Thyroid gland (tissue), 4 donors: ENCODE results near the gene TSC22D1. TPM values are rescaled to one million over a fixed set of nuclear protein-coding genes. Genes with fewer than 3 reads are reported as not detected.
"Not testable (repeated sequence)": the region's sequence is repeated elsewhere in the genome, so short reads cannot be mapped to it uniquely, and the experiment has no call there.

Experiments used
- DNase-seq, 2 donors: peaks; one replicate each; pipeline ENCODE4 v3.0.0-alpha.2; 2019
- H3K27ac ChIP-seq, 3 donors: fragments of 200-600 bp; sonication (generic); 1 replicate in 2 of 3; 2 replicates in 1 of 3; pipeline ENCODE4 v1.5.1; 2016 to 2019; ENCODE audit warnings: mild to moderate bottlenecking in 1 of 3, moderate library complexity in 1 of 3
- H3K27me3 ChIP-seq: fragments of 200-600 bp; sonication (generic); one replicate; pipeline ENCODE4 v1.5.1; 2019
- H3K36me3 ChIP-seq, 2 donors: fragments of 200-600 bp; sonication (generic); one replicate each; pipeline ENCODE4 v1.5.1; 2016 to 2019
- H3K4me1 ChIP-seq, 2 donors: fragments of 200-600 bp; sonication (generic); one replicate each; pipeline ENCODE4 v1.5.1; 2017 to 2019
- H3K4me3 ChIP-seq, 3 donors: fragments of 200-600 bp; sonication (generic); replicated peaks in 1 of 3; 1 replicate in 2 of 3; 2 replicates in 1 of 3; pipeline ENCODE4 v1.5.1; 2016; ENCODE audit warnings: mild to moderate bottlenecking in 1 of 3
- H3K9me3 ChIP-seq: fragments of 200-600 bp; sonication (generic); one replicate; pipeline ENCODE4 v1.5.1; 2017
- CTCF ChIP-seq, 6 experiments: fragments of 200-600 bp in 3 of 6; fragments of 450-650 bp in 3 of 6; sonication (generic) in 3 of 6; IDR thresholded peaks; one replicate each; pipeline ENCODE4 v1.5.1; 2016 to 2019; ENCODE audit warnings: antibody characterized with exemption in 6 of 6, mild to moderate bottlenecking in 2 of 6, inconsistent platforms in 1 of 6, moderate library complexity in 1 of 6
- POLR2A ChIP-seq, 2 donors: fragments of 450-650 bp; IDR thresholded peaks; one replicate each; pipeline ENCODE4 v1.6.1; 2017; ENCODE audit warnings: antibody characterized with exemption in 2 of 2, mild to moderate bottlenecking in 2 of 2, moderate library complexity in 1 of 2
- WGBS, 2 donors: methylation state at CpG; one replicate each; pipeline ENCODE4 v1.1.5; 2017; 5-methylcytosine and 5-hydroxymethylcytosine counted together
- intact Hi-C: fragments of 100-400 bp; cut with DNase I; formaldehyde crosslinking; loops from one replicate; pipeline ENCODE4 v1.15.1; 2023
- total RNA-seq, 4 donors: library from RNA; depleted of rRNA; stranded (reverse); fragments of >200 nt; gene quantifications; one replicate each; pipeline ENCODE4 v1.2.3, GENCODE V29; 2016

The TSC22D1 gene
- total RNA-seq, 4 donors from 2014 or later = 78.0 to 103 (median 90.5) TPM

GRCh38 chr13:44601586-44601985 lies 25.5 kb upstream of the TSC22D1 start:
- intact Hi-C loops = no loop called here
- H3K27me3 ChIP-seq = no peaks in the 10 kb centered on the region
- H3K4me1 ChIP-seq = no peaks in the 10 kb centered on the region
- H3K9me3 ChIP-seq = no peaks in the 10 kb centered on the region
- DNase-seq = no peak
- H3K27ac ChIP-seq = no peak overlapping the region
- WGBS, 2 donors = 60 to 67% methylated on average over 2 of the region's 2 CpGs
- no peaks in the 10 kb centered on the region for H3K36me3 ChIP-seq
- no peak overlapping the region for H3K4me3 ChIP-seq
- TF ChIP-seq POLR2A (IDR thresholded peaks at IDR 0.05) (no peak), CTCF (IDR thresholded peaks at IDR 0.05) (no peak)

GRCh38 chr13:44593861-44594592 lies 17.9 kb upstream of the TSC22D1 start:
- H3K9me3 ChIP-seq, DNase-seq, H3K27ac ChIP-seq, intact Hi-C loops, H3K4me3 ChIP-seq, H3K27me3 ChIP-seq, H3K4me1 ChIP-seq, H3K36me3 ChIP-seq: not testable (repeated sequence)
- WGBS, 2 donors = 96 to 97% methylated on average over 20 of the region's 20 CpGs

- H3K27ac ChIP-seq = no peak overlapping the region
- no peaks in the 10 kb centered on the region for H3K4me1 ChIP-seq
- WGBS, 2 donors = 85 to 91% methylated on average over 5 to 6 of the region's 6 CpGs
- no peaks in the 10 kb centered on the region for H3K27me3 ChIP-seq
- TF ChIP-seq CTCF (IDR thresholded peaks at IDR 0.05) (no peak), POLR2A (IDR thresholded peaks at IDR 0.05) (no peak)
- no peak overlapping the region for H3K4me3 ChIP-seq
- no peak for DNase-seq
- no peaks in the 10 kb centered on the region for H3K36me3 ChIP-seq
- H3K9me3 ChIP-seq = no peaks in the 10 kb centered on the region
- intact Hi-C loops = no loop called here
Observed at GRCh38 chr13:44592216-44592847, 16.2 kb upstream of the TSC22D1 start.

GRCh38 chr13:44591316-44591715 lies 15.2 kb upstream of the TSC22D1 start:
- TF ChIP-seq CTCF (IDR thresholded peaks at IDR 0.05) (no peak), POLR2A (IDR thresholded peaks at IDR 0.05) (no peak)
- no peak overlapping the region for H3K27ac ChIP-seq
- no peak for DNase-seq
- no peaks in the 10 kb centered on the region for H3K27me3 ChIP-seq
- no peaks in the 10 kb centered on the region for H3K9me3 ChIP-seq
- no peak overlapping the region for H3K4me3 ChIP-seq
- no peaks in the 10 kb centered on the region for H3K36me3 ChIP-seq
- 92 to 98% methylated on average over 13 to 14 of the region's 15 CpGs for WGBS, 2 donors
- H3K4me1 ChIP-seq = no peaks in the 10 kb centered on the region
- intact Hi-C loops = no loop called here

- Histone ChIP-seq H3K27ac (no peak overlapping the region), H3K27me3 (no peaks in the 10 kb centered on the region), H3K4me3 (no peak overlapping the region), H3K36me3 (no peaks in the 10 kb centered on the region), H3K4me1 (peaks cover 2 to 4% of the 10 kb centered on the region in 2 donors), H3K9me3 (no peaks in the 10 kb centered on the region)
- WGBS, 2 donors = 85 to 92% methylated on average over 3 of the region's 3 CpGs
- TF ChIP-seq POLR2A (IDR thresholded peaks at IDR 0.05) (no peak), CTCF (IDR thresholded peaks at IDR 0.05) (no peak)
- intact Hi-C loops = no loop called here
- DNase-seq = no peak
Observed at GRCh38 chr13:44583137-44583536, 7.0 kb upstream of the TSC22D1 start.
